Adrenal gland (tissue), 5 donors: ENCODE data around the gene STMN1.

Experiments used
- CTCF ChIP-seq, 6 experiments: fragments of 450-650 bp in 4 of 6; fragments of 200-600 bp in 2 of 6; sonication (generic) in 1 of 6; IDR thresholded peaks; 1 replicate in 5 of 6; 2 replicates in 1 of 6; pipeline versions ENCODE4 v1.5.1 to v1.8.0; 2016 to 2021; ENCODE audit warnings: antibody characterized with exemption in 6 of 6, mild to moderate bottlenecking in 2 of 6, moderate library complexity in 1 of 6
- POLR2A ChIP-seq, 2 donors: fragments of 450-650 bp; IDR thresholded peaks; one replicate each; pipeline ENCODE4 v1.6.1; 2017; ENCODE audit warnings: antibody characterized with exemption in 2 of 2, mild to moderate bottlenecking in 2 of 2, moderate library complexity in 1 of 2
- donor health status: DM: no; HTN: no; CAD: no.

- TF ChIP-seq CTCF (IDR thresholded peaks at IDR 0.05) = no peak
- TF ChIP-seq POLR2A (IDR thresholded peaks at IDR 0.05) = no peak
These were observed 41.8 kb downstream of the STMN1 start for GRCh38 chr1:25864434-25864833.
